Transverse colon (tissue), 3 donors: ENCODE results near the gene LRP1.

Experiments used
- EP300 ChIP-seq: sonication (generic); formaldehyde crosslinking; IDR thresholded peaks from one replicate; pipeline ENCODE4 v1.6.1; 2017; ENCODE audit warnings: antibody characterized with exemption, low read depth
- POLR2AphosphoS5 ChIP-seq, 3 donors: sonication (generic); formaldehyde crosslinking; IDR thresholded peaks; one replicate each; pipeline ENCODE4 v1.6.1; 2016; ENCODE audit warnings: antibody characterized with exemption in 3 of 3

- no peak for TF ChIP-seq EP300
- no peak for TF ChIP-seq POLR2AphosphoS5 (IDR thresholded peaks at IDR 0.05)
Observed at GRCh38 chr12:57092529-57092862, 35.8 kb upstream of the LRP1 start.
